Lung microvascular endothelial cell (primary cell): ENCODE measurements around the gene CHN2. TPM values are rescaled to one million over a fixed set of nuclear protein-coding genes. Genes with fewer than 3 reads are reported as not detected.
A peak's percentile ranks its signal among the peaks of the same experiment; 100 is the strongest.

Experiments used
- DNase-seq, 2 donors: peaks; one replicate each; pipeline versions ENCODE4 v3.0.0 to v3.0.0-alpha.2; 2010; ENCODE audit warnings: low read depth in 2 of 2
- total RNA-seq: library from RNA; depleted of rRNA; stranded (reverse); fragments of >200 nt; gene quantifications from 2 replicates; pipeline ENCODE4 v1.2.1, GENCODE V29; 2014

The CHN2 gene
- total RNA-seq, 1 donor from 2014 or later, result 0.79 TPM

DNA sequence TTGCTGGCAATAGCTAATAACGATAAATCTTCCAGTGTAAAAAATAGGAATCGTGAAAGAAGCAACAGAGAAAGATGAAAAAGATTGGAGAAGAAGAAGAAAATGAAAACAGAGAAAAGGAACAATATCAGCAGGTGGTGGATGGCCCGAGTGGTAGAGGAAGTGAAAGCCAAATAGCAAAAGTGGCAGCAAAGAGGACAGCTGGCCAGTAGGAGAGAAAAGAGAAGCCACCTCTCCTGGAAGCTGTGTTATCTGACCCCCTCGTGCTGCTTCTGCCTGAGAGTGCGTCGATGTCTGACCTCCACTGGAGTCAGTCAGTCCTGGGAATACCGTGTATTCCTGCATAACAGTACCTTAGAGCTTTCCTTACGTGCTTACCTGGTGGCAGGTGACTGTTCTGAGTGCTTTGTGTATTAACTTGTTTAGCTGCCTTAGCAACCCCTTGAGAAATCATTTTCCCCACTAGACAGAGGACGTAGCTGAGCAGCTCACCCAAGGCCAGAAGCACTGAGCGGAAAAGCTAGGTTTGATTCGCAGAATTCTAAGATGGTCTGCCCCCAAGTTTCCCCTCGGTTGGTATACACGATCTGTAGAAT is 88.3 kb downstream of the CHN2 start:
- DNase-seq, result no peak

DNA sequence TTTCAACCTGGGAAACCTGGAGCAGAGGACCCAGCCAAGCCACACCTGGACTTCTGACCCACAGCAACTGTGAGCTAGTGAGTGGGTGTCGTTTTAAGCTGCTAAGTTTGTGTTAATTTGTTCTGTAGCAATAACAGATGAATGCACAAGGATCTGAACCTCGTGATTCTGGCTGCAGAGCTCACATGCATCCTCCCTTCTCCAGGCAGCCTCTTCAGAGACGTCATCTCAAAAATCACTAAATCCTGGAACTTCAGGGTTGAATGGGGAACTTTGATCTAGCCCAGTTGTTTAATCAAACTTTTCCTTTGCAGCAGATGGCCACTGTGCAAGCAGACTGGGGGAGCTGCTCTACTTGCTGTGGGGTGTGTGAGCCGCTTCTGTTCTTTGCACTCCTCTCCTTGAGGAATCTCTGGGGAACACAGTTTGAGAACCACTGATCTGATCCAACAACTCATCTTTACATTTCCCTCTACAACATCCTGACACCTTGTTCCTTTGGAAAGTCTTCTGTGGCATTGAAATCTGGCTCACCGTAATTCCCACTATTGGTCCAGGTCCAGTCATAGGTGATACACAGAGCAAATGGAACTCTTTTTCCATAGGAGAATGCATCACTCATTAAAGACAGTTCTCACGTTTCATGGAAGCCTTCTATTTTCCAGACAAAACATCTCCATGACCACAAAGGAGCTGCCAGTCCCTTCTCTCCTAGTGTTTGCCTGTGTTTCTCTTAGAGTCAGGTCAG is 90.3 kb downstream of the CHN2 start:
- no peak for DNase-seq

DNA sequence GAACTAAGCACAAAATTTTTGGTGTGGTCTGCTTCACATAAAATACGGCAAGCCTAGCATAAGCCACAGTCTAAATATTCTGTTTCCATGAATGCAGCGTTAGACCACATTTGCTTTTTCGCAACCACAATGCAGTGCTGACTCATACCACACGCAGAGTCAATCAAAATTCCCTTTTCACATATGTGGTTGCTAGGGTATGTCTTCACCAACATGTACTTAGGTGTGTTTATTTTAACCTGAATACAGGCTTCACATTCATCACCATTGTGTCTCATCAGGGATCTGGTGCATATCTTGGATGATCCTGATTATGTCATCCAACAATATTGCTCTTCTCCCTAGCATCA is 90.8 kb downstream of the CHN2 start:
- DNase-seq, result peak in 1 of 2 donors; percentile 41

DNA sequence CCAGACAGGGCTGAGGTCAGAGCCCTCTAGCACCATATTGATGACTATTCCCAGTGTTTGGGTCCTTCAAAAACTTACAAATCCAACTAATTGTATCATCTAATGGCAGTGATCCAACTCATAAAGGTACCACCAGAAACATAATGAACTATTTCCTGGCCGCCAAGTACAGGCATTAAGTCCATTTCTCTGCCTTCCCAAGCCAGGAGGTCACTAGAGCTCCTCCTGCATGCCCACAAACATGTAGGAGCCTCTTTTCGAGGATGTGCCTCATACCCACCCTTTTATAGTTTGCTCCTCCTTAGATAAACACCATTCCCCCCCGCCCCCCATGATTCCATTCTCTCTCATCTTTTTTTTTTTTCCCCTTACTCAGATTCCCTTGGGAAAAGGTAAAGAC is 91.3 kb downstream of the CHN2 start:
- no peak for DNase-seq

DNA sequence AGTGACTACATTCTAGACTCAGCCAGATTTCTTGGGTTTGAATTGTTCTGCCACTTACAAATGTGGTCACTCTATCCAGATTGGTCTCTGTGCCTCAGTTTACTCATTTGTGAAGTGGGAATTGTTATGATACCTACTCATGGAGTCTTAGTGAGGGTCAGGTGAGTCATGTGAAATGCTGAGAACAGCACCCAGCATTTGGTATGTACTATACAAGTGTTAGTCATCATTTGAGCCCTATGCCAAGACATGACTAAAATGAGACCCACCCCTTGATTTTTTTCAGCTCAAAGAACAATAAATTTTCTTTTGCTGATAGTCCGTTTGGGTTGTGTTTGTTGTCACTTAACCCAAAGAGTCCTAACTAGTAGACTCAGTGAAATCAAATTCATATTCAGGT is 92.8 kb downstream of the CHN2 start:
- peak in 1 of 2 donors; percentile 83 for DNase-seq

DNA sequence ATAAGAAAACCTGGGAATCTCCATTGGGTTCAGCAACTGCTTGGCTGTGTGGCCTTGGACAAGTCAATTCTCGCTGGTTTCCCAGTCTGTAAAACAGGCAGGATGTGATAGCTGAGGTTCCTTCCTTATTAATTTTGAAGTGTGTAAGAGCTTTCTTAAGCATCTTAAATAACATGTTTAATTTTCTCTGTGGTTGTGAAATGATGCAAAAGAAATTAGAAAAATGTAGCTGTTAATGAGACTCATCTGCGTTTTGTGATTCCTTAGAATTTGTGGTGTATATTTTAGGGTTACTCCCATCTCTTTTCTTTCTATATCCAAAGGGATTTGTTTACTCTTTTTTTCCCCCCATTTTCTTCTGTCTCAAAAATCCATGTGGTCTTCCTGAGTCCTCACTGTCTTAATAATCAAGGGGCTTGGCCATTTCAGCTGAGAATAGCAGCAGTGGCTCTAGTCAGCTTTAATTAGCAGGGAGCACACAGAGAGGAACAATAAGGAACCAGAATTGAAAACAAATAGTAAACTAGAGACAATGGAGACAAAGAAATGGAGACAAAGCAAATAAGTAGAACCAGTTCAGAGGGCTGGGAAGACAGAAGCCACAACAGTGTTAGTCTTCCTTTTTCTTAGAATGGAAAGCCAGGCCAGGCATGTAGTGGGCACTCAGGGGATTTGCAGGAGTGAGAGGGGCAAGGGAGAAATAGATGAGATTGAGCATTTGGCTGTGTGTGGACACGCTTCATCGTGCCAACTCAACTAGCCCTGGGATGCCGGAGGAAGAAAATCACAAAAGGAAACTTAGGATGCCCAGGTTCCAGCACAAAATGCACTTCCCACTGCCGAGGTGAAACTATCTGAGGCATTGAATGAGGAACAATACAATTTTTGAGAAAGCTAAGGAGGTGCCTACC is 93.9 kb downstream of the CHN2 start:
- no peak for DNase-seq

DNA sequence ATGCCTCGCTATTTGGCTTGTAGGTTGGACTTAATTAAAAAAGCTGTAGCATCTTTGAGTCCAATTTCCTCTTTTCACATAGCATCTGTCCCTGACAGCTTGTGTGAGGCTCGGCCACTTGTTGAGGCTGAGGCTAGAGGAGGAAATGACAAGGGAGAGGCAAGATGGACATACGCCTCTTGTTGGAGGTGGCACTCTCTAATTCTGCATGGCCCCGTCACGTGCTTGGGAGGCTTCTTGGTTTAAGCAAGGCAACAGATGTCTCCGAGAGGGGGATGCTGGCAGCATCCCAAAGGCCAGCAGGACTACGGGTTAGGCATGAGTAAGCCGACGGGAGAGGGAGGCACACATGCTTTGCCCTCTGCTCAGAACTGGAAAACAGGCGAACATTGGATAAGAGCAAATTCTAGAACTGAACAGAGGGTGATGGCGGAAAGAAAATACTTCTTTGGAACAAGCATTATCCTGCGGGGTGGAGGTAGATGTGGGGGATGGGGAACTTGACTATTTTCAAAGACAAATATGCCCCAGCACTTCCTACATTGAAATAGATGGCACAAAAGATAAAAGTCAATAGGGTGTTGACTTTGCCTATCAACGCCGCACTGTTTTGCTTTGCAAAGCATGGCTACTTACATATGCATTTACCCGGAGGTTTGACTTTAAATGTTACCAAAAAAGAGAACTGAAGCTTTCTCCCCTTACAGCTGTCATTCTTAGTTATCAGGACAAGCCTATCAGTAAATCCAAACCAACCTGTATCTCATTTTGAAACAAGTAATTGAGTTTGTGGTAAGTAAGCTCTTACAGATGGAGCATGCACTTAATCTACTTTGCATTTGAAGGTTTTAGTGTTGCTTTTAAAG is 94.8 kb downstream of the CHN2 start:
- peak in 1 of 2 donors; percentile 54 for DNase-seq

DNA sequence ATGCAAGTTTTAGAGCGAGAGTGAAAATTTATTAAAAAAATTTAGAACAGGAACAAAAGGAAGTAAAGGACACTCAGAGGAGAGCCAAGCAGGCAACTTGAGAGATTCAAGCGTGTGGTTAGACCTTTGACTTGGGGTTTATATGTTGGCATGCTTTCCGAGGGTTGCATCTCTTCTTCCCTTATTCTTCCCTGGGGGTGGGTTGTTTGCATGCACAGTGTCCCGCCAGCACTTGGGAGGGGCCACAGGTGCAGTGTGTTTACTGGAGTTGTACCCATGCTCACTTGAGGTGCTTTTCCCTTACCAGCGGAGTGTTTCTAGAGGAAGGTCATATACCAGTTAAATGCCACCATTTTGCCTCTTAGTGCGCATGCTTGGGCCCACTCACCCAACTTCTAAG is 96.3 kb downstream of the CHN2 start:
- DNase-seq, result no peak

DNA sequence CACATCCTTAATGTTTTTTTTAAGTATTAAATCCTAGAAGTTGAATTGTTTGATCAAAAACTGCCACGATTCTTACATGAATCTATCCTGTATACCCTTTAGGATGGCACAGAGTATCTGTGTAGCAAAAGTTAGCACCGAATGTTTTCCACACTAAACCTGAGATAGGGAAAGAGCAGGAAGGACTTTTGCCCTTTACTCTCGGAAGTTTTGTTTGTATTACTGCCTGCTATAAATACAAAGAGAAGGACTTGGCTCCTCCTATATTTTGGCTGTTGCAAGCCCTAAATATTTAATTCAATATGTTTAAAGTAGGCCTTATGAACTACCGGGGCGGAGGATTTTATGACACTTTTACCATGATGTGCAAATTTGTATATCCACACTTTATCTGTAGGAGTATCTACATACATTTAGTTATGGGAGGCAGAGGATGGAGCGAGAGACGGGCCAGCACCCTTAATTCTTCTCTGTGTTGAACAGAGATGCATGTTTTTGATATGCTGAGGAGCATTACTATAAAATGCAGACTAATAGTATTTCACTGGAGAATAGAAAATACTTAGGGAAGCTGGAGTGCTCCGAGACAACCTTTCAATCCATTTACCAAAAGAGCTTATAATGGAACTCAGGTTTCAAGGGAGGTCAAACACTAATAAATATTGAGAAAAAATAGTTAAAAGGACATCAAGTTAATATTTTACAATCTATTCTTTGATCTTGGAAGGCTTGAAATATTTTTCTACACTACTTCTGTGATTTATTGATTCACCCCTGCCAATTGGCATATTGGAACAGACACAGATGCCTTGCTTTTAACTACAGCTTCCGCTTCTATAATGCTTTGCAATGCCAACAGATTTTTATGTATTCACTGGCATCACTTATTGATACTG is 97.4 kb downstream of the CHN2 start:
- DNase-seq, result no peak

DNA sequence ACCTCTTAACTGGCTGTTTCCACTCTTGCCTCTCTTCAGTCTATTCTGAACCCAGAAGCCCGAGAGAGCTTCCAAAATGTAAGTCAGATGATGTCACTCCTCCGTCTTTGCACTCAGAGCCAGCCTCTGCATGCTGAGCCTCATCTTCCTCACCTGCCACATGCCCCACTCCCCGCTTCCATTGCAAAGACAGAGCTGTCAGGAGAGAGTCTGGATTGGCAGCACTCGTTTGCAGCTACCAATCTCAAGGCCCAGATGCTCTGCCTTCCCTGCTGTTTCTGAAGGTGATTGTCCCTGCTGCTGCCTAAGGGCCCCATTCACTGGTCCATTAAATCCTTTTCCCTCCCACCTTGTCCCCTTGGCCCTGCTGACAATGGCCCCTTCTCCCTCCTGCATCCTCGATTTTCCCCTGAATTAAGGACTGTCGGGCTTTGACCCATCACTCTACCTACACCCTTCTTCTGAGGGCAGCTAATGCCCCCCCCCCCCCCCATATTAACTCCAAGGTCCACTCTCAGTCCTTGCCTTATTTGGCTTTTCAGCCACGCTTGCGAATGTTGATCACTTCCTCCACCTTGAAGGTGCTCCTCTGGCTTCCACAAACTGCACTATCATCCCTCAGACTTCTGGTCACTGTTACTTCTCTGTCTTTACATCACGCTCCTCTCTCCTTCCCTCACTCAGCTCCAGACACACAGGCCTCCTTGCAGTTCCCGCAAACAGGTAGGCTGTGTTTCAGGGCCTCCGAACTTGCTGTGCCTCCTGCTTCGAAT is 98.5 kb downstream of the CHN2 start:
- no peak for DNase-seq

DNA sequence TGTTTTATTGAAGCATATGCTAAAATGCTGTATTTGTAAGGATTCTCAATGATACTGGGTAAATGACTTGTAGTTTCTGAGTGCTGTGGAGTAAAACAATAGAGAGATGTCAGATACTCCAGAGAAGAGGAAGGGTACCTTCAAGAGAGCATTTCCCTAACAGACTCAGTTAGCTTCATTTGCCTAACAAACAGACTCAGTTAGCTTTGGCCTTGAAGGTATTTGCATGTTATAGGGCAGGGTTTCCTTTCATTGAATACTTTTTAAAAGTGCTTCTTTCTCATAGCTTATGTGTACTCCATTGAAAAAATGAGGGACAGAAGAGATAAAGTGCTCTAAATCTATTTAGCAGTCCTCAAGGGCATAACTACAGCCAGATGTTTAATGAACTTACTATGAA is 101.8 kb downstream of the CHN2 start:
- DNase-seq, result no peak

DNA sequence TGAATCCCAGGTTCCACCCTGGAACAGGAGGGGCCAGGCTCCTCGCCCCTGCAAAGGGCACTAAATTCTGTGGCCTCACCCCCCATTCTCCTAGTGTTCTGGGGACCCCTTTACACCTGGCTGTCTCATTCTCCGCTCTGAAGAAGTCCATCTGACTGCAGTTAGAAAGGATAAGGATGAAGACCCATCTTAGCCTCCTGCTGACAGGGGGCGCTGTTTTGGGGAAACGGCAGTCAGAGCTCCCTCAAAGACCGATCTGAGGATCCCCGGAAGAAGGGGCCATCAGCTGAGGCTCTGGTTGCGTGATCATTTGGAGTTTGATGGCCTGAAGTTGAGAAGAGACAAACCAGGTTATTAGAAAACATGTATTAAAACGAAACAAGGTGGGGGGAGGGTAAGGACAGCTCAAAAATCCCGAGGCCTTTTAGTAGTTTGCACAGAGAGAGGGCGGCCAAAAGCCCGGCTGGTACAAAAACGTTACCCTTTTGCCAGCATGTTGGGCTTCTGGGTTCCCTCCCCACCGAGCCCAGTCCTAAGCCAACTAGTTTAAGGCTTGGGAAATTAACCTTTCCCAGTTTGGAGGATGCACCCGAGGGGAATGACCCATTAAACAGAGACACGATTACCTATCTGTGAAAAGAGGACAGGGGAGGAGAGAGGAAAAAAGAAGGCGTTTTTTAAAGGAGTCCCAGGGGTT is 102.8 kb downstream of the CHN2 start:
- DNase-seq, result no peak

DNA sequence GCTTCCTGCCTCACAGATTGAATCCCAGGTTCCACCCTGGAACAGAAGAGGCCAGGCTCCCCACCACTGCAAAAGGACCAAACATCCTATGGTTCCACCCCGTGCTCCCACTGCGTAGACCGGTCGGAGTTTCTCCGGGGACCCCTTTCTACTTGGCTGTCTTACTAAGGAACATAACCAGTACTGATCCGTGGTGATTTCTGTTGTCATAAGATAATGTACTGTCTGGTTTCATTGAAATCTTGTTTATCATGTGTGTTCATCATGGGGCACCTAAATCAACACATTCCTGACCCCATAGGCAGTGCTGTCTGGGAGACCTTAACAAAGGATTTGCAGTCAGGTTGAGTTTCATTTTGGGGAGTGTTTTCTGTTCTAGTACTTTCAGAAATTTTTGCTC is 104.5 kb downstream of the CHN2 start:
- DNase-seq, result no peak

DNA sequence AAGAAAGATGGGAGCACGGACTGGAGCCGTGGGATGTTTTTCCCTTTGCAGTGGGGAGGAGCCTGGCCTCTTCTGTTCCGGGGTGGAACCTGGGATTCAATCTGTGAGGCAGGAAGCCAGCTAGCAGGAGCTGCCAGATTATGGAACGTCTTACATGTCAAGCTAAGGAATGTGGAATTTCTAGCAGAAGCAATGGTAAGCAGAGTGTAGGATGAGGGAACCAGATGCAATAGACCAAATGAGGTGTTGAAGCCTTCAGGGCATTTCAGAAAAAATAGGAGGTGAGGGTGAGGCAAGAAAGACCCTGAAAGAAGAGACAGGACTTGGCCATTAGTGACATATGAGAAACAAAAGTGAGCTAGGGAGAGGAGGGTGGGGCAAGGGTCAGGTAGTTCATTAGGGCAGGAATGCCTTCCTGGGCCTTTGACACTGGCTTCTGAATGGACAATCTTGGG is 105.5 kb downstream of the CHN2 start:
- DNase-seq, result no peak

DNA sequence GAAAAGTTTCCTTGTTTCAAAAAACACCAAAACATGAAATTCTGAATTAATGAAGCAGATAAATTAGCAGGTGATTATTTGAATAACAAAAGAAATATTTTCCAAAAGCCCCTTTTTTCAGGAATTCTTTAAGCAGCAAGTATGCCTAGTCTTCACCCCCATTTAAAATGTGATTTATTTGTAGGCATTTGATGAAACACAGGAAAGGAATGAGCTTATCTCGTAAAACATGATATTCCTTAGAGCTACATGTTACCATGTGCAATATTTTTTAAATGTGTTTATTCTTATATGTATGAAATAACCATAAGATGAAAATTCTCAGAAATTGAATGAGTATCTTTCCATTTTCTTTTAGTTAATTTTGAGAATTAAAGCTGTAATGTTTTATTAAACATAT is 106.1 kb downstream of the CHN2 start:
- DNase-seq, result no peak

DNA sequence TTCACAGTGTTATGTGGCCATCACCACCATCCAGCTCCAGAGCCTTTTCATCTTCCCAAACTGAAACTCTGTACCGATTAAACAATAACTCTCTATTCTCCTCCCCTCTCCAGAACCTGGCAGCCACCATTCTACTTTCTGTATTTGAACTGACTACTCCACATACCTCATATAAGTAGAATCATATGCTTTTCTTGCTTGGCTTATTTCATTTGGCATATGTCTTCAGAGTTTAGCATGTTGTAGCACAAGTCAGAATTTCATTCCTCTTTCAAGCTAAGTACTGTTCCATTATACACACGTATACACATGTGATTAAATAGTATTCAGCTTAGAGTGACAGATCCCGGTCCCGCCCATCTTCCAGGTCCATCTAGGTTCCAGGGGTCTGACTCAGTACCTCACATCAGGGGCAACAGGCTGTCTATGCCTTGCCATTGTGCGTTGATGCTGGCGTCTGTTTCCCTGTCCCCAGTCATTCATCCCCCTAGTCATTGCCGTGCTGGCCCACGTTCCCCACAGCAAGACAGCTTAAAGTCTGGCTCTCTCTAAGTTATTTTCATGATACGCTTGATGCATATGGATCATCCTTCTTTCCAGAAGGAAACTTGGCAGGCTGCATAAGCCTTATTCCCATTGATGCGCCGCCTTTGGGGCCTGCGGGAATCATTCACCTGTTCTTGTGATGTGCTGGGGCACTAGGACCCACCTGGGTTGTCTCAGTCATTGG is 108.3 kb downstream of the CHN2 start:
- no peak for DNase-seq

DNA sequence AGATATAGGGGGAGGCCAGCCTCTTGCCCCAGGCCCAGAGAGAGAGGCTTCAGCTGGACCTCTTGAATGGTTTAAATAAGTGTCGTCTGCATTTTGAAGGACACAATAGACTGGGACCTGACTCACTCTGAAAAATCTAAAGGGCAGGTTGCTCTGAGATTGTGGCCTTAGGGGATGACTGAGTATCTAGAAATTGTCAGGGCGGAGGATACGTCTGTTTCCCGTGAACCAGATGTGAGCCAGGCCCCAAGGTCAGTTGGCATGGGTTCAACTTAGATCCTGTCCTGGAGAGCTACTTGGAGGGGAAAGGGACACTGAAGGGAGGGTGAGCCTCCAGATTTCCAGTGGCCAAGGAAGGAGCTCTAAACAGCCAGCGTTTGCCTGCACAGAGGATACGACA is 110.2 kb downstream of the CHN2 start:
- peak; percentile 36 to 93 for DNase-seq

DNA sequence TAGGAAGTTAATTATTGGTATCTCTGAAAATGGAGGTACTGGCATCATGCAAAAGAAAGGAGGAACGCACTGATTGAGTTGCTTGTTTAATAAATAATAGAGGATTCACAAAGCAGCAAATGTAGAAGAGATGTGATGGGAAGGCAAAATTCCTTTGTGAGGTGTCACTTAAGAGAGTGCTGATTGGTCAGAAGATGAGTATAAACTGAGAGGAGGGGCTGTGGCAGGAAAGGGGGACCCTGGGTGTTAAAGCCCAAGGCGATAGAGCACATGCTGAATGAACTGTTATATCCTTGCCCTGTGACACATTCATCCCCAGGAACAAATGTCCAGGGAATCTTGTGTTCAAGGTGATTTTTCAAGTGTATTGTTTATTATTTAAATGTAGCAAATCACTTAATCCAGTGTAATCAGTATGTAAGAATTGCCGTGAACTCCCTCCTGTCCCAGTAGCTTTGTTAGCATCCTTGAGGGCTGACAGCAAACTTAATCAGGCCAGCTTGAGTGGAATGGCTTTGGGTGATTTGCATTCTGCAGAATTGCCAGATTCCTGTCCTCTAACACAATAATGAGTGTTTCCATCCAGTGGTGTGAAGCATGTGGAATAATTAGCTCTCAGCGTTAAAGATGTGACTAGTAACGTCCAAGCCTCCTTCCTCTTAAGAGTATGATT is 111.9 kb downstream of the CHN2 start:
- no peak for DNase-seq
